ENCODE results near the gene EPHA3. TPM values are rescaled to one million over a fixed set of nuclear protein-coding genes. Genes with fewer than 3 reads are reported as not detected.

The EPHA3 gene
- total and polyA plus RNA-seq, 2 donors (not counting 1 experiment from before 2014, with no cell fraction given): 0.23 to 0.99 TPM

- H3K36me3 ChIP-seq (ENCODE audit: control insufficient read depth, insufficient read depth, low read length): no peaks in the 10 kb centered on the region
- H3K27me3 ChIP-seq (ENCODE audit: control insufficient read depth, insufficient read depth, low read length): no peaks in the 10 kb centered on the region
- H3K27ac ChIP-seq (ENCODE audit: insufficient read depth, low read length): no peak overlapping the region
- TF ChIP-seq CTCF (conservative IDR thresholded peaks at IDR 0.05 in 1 of 2, IDR thresholded peaks at IDR 0.05 in 1 of 2; ENCODE audit: low read depth in 1 of 2, low read length in 2 of 2) (no peak), EZH2 (IDR thresholded peaks at IDR 0.05; ENCODE audit: low read length, missing control alignments) (no peak)
- H3K4me3 ChIP-seq (replicated peaks in 1 of 4; ENCODE audit: control extremely low read depth in 1 of 4, insufficient read depth in 1 of 4, low read depth in 3 of 4, low read length in 4 of 4): no peak overlapping the region
- no peaks in the 10 kb centered on the region for H3K4me1 ChIP-seq (ENCODE audit: control insufficient read depth, extremely low read depth, insufficient read depth, low read length)
- no peak overlapping the region for H3K4me2 ChIP-seq (ENCODE audit: extremely low read depth, insufficient read depth, low read length)
- no peaks in the 10 kb centered on the region for H4K20me1 ChIP-seq (ENCODE audit: control insufficient read depth, extremely low read depth, insufficient read depth, low read length)
- H3K9ac ChIP-seq (ENCODE audit: insufficient read depth, low read length): no peak overlapping the region
- H3K79me2 ChIP-seq (ENCODE audit: control insufficient read depth, insufficient read depth, low read length): no peaks in the 10 kb centered on the region
- no peak overlapping the region for H2AFZ ChIP-seq (ENCODE audit: low read length)
- peak; percentile 33 to 39 for DNase-seq (ENCODE audit: low read depth in 2 of 2)
- H3K9me3 ChIP-seq (ENCODE audit: control insufficient read depth, insufficient read depth, low read depth, low read length): no peaks in the 10 kb centered on the region
Measured at GRCh38 chr3:89227218-89227617, 119.8 kb downstream of the EPHA3 start.

DNA sequence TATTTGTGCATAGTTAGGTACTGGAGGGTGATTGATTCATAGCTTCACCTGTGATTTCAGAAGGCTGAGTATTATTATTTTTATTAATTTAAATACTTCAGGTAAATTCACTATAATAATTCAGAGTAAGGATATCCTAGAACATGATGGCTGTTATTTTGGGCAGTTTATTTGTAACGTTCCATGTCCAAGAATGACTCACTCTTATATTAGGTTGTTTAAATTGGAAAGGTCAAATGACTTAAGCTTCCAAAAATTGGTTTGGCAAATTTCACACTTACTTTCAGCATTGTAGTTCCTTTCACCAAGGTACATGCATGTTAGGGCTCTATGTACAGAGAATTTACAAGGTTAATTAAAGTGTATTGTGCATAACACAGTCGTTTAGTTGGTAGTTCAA, 120.2 kb downstream of the EPHA3 start:
- Histone ChIP-seq H3K79me2 (ENCODE audit: control insufficient read depth, insufficient read depth, low read length) (no peaks in the 10 kb centered on the region), H4K20me1 (ENCODE audit: control insufficient read depth, extremely low read depth, insufficient read depth, low read length) (no peaks in the 10 kb centered on the region), H3K27ac (ENCODE audit: insufficient read depth, low read length) (no peak overlapping the region), H3K4me2 (ENCODE audit: extremely low read depth, insufficient read depth, low read length) (no peak overlapping the region), H3K27me3 (ENCODE audit: control insufficient read depth, insufficient read depth, low read length) (no peaks in the 10 kb centered on the region), H3K4me1 (ENCODE audit: control insufficient read depth, extremely low read depth, insufficient read depth, low read length) (no peaks in the 10 kb centered on the region), H3K9me3 (ENCODE audit: control insufficient read depth, insufficient read depth, low read depth, low read length) (no peaks in the 10 kb centered on the region), H2AFZ (ENCODE audit: low read length) (no peak overlapping the region), H3K36me3 (ENCODE audit: control insufficient read depth, insufficient read depth, low read length) (no peaks in the 10 kb centered on the region), H3K4me3 (replicated peaks in 1 of 4; ENCODE audit: control extremely low read depth in 1 of 4, insufficient read depth in 1 of 4, low read depth in 3 of 4, low read length in 4 of 4) (no peak overlapping the region), H3K9ac (ENCODE audit: insufficient read depth, low read length) (no peak overlapping the region)
- TF ChIP-seq CTCF (conservative IDR thresholded peaks at IDR 0.05 in 1 of 2, IDR thresholded peaks at IDR 0.05 in 1 of 2; ENCODE audit: low read depth in 1 of 2, low read length in 2 of 2) (no peak), EZH2 (IDR thresholded peaks at IDR 0.05; ENCODE audit: low read length, missing control alignments) (no peak)
- peak; percentile 37 to 55 for DNase-seq (ENCODE audit: low read depth in 2 of 2)

DNA sequence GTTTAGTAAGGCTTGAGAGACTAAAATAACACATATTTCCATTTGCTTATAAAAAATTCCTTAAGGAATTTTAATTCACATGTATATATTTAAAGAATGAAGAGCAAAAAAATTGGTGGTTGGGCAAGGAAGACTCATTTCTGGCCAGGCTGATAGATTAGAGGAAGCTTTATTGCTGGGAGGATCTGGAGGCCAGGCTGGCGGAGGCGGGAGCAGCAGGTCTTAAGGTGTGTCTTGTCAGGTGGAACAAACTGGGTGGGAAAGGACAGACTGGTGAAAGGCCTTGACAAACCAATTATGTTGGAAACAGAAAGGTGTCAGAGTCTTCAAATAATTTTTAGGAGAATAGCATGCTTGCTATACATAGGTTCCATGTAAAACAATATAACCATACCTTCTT, 124.7 kb downstream of the EPHA3 start:
- Histone ChIP-seq H3K27me3 (ENCODE audit: control insufficient read depth, insufficient read depth, low read length) (no peaks in the 10 kb centered on the region), H3K79me2 (ENCODE audit: control insufficient read depth, insufficient read depth, low read length) (no peaks in the 10 kb centered on the region), H3K4me3 (replicated peaks in 1 of 4; ENCODE audit: control extremely low read depth in 1 of 4, insufficient read depth in 1 of 4, low read depth in 3 of 4, low read length in 4 of 4) (no peak overlapping the region), H3K9me3 (ENCODE audit: control insufficient read depth, insufficient read depth, low read depth, low read length) (no peaks in the 10 kb centered on the region), H3K27ac (ENCODE audit: insufficient read depth, low read length) (no peak overlapping the region), H3K9ac (ENCODE audit: insufficient read depth, low read length) (no peak overlapping the region), H4K20me1 (ENCODE audit: control insufficient read depth, extremely low read depth, insufficient read depth, low read length) (no peaks in the 10 kb centered on the region), H2AFZ (ENCODE audit: low read length) (no peak overlapping the region), H3K4me2 (ENCODE audit: extremely low read depth, insufficient read depth, low read length) (no peak overlapping the region), H3K36me3 (ENCODE audit: control insufficient read depth, insufficient read depth, low read length) (no peaks in the 10 kb centered on the region), H3K4me1 (ENCODE audit: control insufficient read depth, extremely low read depth, insufficient read depth, low read length) (no peaks in the 10 kb centered on the region)
- no peak for TF ChIP-seq EZH2 (IDR thresholded peaks at IDR 0.05; ENCODE audit: low read length, missing control alignments)
- TF ChIP-seq CTCF (conservative IDR thresholded peaks at IDR 0.05 in 1 of 2, IDR thresholded peaks at IDR 0.05 in 1 of 2; ENCODE audit: low read depth in 1 of 2, low read length in 2 of 2): no peak
- DNase-seq (ENCODE audit: low read depth in 2 of 2): no peak

Measured in fibroblast of lung (primary cell).